HepG2 (cell line): Measurements from ENCODE around the gene CIITA. TPM values are rescaled to one million over a fixed set of nuclear protein-coding genes. Genes with fewer than 3 reads are reported as not detected.
A peak's percentile ranks its signal among the peaks of the same experiment; 100 is the strongest.

Experiments used
- BATF2 ChIP-seq: sonication (generic); formaldehyde crosslinking; IDR thresholded peaks from 2 replicates; pipeline ENCODE4 v1.8.0; 2022; ENCODE audit warnings: mild to moderate bottlenecking, missing genetic modification reagents, moderate library complexity
- HOXA7 ChIP-seq: sonication (generic); formaldehyde crosslinking; IDR thresholded peaks from 2 replicates; pipeline ENCODE4 v1.8.1; 2022; ENCODE audit warnings: mild to moderate bottlenecking, missing genetic modification reagents, moderate library complexity
- KLF11 ChIP-seq: IDR thresholded peaks from 2 replicates; pipeline ENCODE4 v1.6.1; 2016; ENCODE audit warnings: missing compliant biosample characterization
- LBX2 ChIP-seq: sonication (generic); formaldehyde crosslinking; IDR thresholded peaks from 2 replicates; pipeline ENCODE4 v1.5.0; 2020; ENCODE audit warnings: missing genetic modification reagents, mild to moderate bottlenecking, borderline replicate concordance
- NBN ChIP-seq: fragments of 450-650 bp; conservative IDR thresholded peaks from 2 replicates; pipeline ENCODE4 v1.6.1; 2017
- PHF21A ChIP-seq: sonication (generic); formaldehyde crosslinking; IDR thresholded peaks from 2 replicates; pipeline ENCODE4 v1.5.0; 2020; ENCODE audit warnings: mild to moderate bottlenecking, missing genetic modification reagents
- PREB ChIP-seq: sonication (generic); formaldehyde crosslinking; IDR thresholded peaks from 2 replicates; pipeline ENCODE4 v1.4.0; 2020; ENCODE audit warnings: missing genetic modification reagents
- PTBP1 ChIP-seq: fragments of 200-400 bp; formaldehyde crosslinking; IDR thresholded peaks from 2 replicates; pipeline ENCODE4 v1.6.1; 2018; ENCODE audit warnings: low read length, low read depth; ENCODE audit not compliant: poor library complexity, severe bottlenecking
- RARA ChIP-seq: IDR thresholded peaks from 2 replicates; pipeline ENCODE4 v1.6.1; 2016; ENCODE audit warnings: missing genetic modification reagents, missing compliant biosample characterization
- SP4 ChIP-seq: sonication (generic); formaldehyde crosslinking; IDR thresholded peaks from 2 replicates; pipeline ENCODE4 v1.8.1; 2023; ENCODE audit warnings: mild to moderate bottlenecking, missing genetic modification reagents
- STAT5B ChIP-seq: sonication (generic); formaldehyde crosslinking; IDR thresholded peaks from 2 replicates; pipeline ENCODE4 v1.4.0; 2020; ENCODE audit warnings: missing genetic modification reagents
- TCF7 ChIP-seq: sonication (generic); IDR thresholded peaks from 2 replicates; pipeline ENCODE4 v1.6.1; 2016; ENCODE audit warnings: antibody characterized with exemption, low read depth
- ZNF232 ChIP-seq: sonication (generic); formaldehyde crosslinking; IDR thresholded peaks from 2 replicates; pipeline ENCODE4 v1.4.0; 2020; ENCODE audit warnings: missing genetic modification reagents, borderline replicate concordance
- ZNF329 ChIP-seq: sonication (generic); formaldehyde crosslinking; IDR thresholded peaks from 2 replicates; pipeline ENCODE4 v1.9.0; 2021; ENCODE audit warnings: low read depth, mild to moderate bottlenecking, missing genetic modification reagents
- ZNF33B ChIP-seq: sonication (generic); formaldehyde crosslinking; IDR thresholded peaks from 2 replicates; pipeline ENCODE4 v1.5.1; 2020; ENCODE audit warnings: mild to moderate bottlenecking, missing genetic modification reagents
- ZNF816 ChIP-seq: sonication (generic); formaldehyde crosslinking; IDR thresholded peaks from 2 replicates; pipeline ENCODE4 v1.8.0; 2022; ENCODE audit warnings: missing genetic modification reagents, mild to moderate bottlenecking, borderline replicate concordance
- polyA plus RNA-seq, 8 experiments: library from polyadenylated mRNA; depleted of rRNA in 3 of 8; stranded (reverse) in 7 of 8; unstranded in 1 of 8; fragments of >200 nt; fragmentation: Illumina TruSeq in 4 of 8; extraction: Trizol in 4 of 8; gene quantifications; 2 replicates each; pipeline versions ENCODE4 v1.2.1 to v1.2.3, GENCODE V29; 2011 to 2016; ENCODE audit warnings: low read depth in 4 of 8, missing spikeins in 1 of 8, mixed read lengths in 1 of 8; ENCODE audit not compliant: insufficient read depth in 1 of 8
- total RNA-seq, 5 experiments: library from RNA; depleted of rRNA; stranded (reverse); fragments of >200 nt; fragmentation: Illumina TruSeq; extraction: Trizol; gene quantifications; 2 replicates each; pipeline ENCODE4 v1.2.3, GENCODE V29; 2016; ENCODE audit warnings: low read depth in 1 of 5
- TF ChIP-seq, protein P1 (sequence below): sonication (generic); formaldehyde crosslinking; IDR thresholded peaks from 2 replicates; pipeline ENCODE4 v1.8.0; 2022; ENCODE audit warnings: mild to moderate bottlenecking, missing genetic modification reagents, moderate library complexity
- TF ChIP-seq, protein P2 (sequence below): sonication (generic); formaldehyde crosslinking; conservative IDR thresholded peaks from 2 replicates; pipeline ENCODE4 v1.8.0; 2022; ENCODE audit warnings: low read depth, missing genetic modification reagents
- TF ChIP-seq, protein P3 (sequence below): sonication (generic); formaldehyde crosslinking; IDR thresholded peaks from 2 replicates; pipeline ENCODE4 v1.4.0; 2020; ENCODE audit warnings: missing genetic modification reagents
- TF ChIP-seq, protein P4 (sequence below): sonication (generic); formaldehyde crosslinking; IDR thresholded peaks from 2 replicates; pipeline ENCODE4 v1.5.0; 2020; ENCODE audit warnings: mild to moderate bottlenecking, low read depth, missing genetic modification reagents, borderline replicate concordance

Gene CIITA
- total and polyA plus RNA-seq, 2 of the 13 experiments (the other 11 are each of a cell fraction or from before 2014, with no cell fraction given), result 0.08 to 0.09 TPM

DNA sequence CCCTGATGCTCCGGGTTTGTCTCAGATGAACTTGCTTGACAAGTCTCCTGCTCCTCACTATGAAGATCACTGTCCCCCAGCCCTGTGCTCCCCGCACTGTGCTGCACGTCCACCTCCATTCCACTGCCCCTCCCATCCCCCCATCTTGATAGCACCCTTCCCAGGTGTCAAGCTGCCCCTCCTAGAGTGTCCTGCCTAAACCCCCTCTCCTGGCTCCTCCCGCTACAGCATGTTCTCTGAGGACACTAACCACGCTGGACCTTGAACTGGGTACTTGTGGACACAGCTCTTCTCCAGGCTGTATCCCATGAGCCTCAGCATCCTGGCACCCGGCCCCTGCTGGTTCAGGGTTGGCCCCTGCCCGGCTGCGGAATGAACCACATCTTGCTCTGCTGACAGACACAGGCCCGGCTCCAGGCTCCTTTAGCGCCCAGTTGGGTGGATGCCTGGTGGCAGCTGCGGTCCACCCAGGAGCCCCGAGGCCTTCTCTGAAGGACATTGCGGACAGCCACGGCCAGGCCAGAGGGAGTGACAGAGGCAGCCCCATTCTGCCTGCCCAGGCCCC lies 46.7 kb downstream of the CIITA start (continued):
- TF ChIP-seq LBX2 (CRISPR knock-in tag) (no peak), NBN (no peak), SP4 (CRISPR knock-in tag) (peak; percentile 35; the same call in 1 of the 2 replicates), STAT5B (CRISPR knock-in tag) (no peak), ZNF232 (CRISPR knock-in tag) (no peak), ZNF33B (no peak), RARA (CRISPR knock-in tag) (peak; percentile 65), KLF11 (CRISPR knock-in tag) (no peak), PREB (CRISPR knock-in tag) (no peak), BATF2 (CRISPR knock-in tag) (no peak), HOXA7 (no peak), ZNF816 (CRISPR knock-in tag) (no peak), ZNF329 (CRISPR knock-in tag) (no peak), PHF21A (CRISPR knock-in tag) (peak; percentile 77), TCF7 (no peak), PTBP1 (no peak)
- TF ChIP-seq, protein P1, sequence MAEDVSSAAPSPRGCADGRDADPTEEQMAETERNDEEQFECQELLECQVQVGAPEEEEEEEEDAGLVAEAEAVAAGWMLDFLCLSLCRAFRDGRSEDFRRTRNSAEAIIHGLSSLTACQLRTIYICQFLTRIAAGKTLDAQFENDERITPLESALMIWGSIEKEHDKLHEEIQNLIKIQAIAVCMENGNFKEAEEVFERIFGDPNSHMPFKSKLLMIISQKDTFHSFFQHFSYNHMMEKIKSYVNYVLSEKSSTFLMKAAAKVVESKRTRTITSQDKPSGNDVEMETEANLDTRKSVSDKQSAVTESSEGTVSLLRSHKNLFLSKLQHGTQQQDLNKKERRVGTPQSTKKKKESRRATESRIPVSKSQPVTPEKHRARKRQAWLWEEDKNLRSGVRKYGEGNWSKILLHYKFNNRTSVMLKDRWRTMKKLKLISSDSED (CRISPR knock-in tag), result no peak
- TF ChIP-seq, protein P2, sequence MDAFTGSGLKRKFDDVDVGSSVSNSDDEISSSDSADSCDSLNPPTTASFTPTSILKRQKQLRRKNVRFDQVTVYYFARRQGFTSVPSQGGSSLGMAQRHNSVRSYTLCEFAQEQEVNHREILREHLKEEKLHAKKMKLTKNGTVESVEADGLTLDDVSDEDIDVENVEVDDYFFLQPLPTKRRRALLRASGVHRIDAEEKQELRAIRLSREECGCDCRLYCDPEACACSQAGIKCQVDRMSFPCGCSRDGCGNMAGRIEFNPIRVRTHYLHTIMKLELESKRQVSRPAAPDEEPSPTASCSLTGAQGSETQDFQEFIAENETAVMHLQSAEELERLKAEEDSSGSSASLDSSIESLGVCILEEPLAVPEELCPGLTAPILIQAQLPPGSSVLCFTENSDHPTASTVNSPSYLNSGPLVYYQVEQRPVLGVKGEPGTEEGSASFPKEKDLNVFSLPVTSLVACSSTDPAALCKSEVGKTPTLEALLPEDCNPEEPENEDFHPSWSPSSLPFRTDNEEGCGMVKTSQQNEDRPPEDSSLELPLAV, result no peak
- TF ChIP-seq, protein P3, sequence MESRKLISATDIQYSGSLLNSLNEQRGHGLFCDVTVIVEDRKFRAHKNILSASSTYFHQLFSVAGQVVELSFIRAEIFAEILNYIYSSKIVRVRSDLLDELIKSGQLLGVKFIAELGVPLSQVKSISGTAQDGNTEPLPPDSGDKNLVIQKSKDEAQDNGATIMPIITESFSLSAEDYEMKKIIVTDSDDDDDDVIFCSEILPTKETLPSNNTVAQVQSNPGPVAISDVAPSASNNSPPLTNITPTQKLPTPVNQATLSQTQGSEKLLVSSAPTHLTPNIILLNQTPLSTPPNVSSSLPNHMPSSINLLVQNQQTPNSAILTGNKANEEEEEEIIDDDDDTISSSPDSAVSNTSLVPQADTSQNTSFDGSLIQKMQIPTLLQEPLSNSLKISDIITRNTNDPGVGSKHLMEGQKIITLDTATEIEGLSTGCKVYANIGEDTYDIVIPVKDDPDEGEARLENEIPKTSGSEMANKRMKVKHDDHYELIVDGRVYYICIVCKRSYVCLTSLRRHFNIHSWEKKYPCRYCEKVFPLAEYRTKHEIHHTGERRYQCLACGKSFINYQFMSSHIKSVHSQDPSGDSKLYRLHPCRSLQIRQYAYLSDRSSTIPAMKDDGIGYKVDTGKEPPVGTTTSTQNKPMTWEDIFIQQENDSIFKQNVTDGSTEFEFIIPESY (CRISPR knock-in tag), result peak; percentile 20; the same call in 1 of the 2 replicates
- TF ChIP-seq, protein P4, sequence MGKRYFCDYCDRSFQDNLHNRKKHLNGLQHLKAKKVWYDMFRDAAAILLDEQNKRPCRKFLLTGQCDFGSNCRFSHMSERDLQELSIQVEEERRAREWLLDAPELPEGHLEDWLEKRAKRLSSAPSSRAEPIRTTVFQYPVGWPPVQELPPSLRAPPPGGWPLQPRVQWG (CRISPR knock-in tag), result no peak
